ENCODE data around the gene MUSK. TPM values are rescaled to one million over a fixed set of nuclear protein-coding genes. Genes with fewer than 3 reads are reported as not detected.
"Not testable (repeated sequence)": the region's sequence is repeated elsewhere in the genome, so short reads cannot be mapped to it uniquely, and the experiment has no call there.

The MUSK gene
- total RNA-seq, 1 donor from 2014 or later = 1.2 TPM

GRCh38 chr9:110687497-110687896, 18.9 kb downstream of the MUSK start:
- intact Hi-C loops (cut with DNase I) = no loop called here
- DNase-seq (ENCODE audit: low spot score) = no peak

- intact Hi-C loops (cut with DNase I) = no loop called here
- DNase-seq (ENCODE audit: low spot score) = no peak
Observed at GRCh38 chr9:110688329-110688728, 19.7 kb downstream of the MUSK start.

GRCh38 chr9:110691002-110691549, 22.5 kb downstream of the MUSK start:
- intact Hi-C loops (cut with DNase I) = no loop called here
- no peak for DNase-seq (ENCODE audit: low spot score)

GRCh38 chr9:110695846-110696245, 27.3 kb downstream of the MUSK start:
- DNase-seq (ENCODE audit: low spot score); intact Hi-C loops (cut with DNase I): not testable (repeated sequence)

- intact Hi-C loops (cut with DNase I) = no loop called here
- no peak for DNase-seq (ENCODE audit: low spot score)
Observed at GRCh38 chr9:110700953-110701352, 32.4 kb downstream of the MUSK start.

GRCh38 chr9:110703669-110704068, 35.1 kb downstream of the MUSK start:
- intact Hi-C loops (cut with DNase I) = no loop called here
- no peak for DNase-seq (ENCODE audit: low spot score)

- intact Hi-C loops (cut with DNase I) = no loop called here
- no peak for DNase-seq (ENCODE audit: low spot score)
Observed at GRCh38 chr9:110707419-110707818, 38.8 kb downstream of the MUSK start.

- intact Hi-C loops (cut with DNase I) = no loop called here
- no peak for DNase-seq (ENCODE audit: low spot score)
Observed at GRCh38 chr9:110710420-110710819, 41.8 kb downstream of the MUSK start.

- intact Hi-C loops (cut with DNase I) = no loop called here
- no peak for DNase-seq (ENCODE audit: low spot score)
Observed at GRCh38 chr9:110712955-110713354, 44.4 kb downstream of the MUSK start.

GRCh38 chr9:110714314-110714713, 45.7 kb downstream of the MUSK start:
- intact Hi-C loops (cut with DNase I) = no loop called here
- DNase-seq (ENCODE audit: low spot score) = no peak

- no peak for DNase-seq (ENCODE audit: low spot score)
- intact Hi-C loops (cut with DNase I) = no loop called here
Observed at GRCh38 chr9:110728058-110728457, 59.5 kb downstream of the MUSK start.

GRCh38 chr9:110729641-110730040, 61.0 kb downstream of the MUSK start:
- DNase-seq (ENCODE audit: low spot score) = no peak
- intact Hi-C loops (cut with DNase I) = no loop called here

- intact Hi-C loops (cut with DNase I) = no loop called here
- no peak for DNase-seq (ENCODE audit: low spot score)
Observed at GRCh38 chr9:110731437-110732028, 62.9 kb downstream of the MUSK start.

GRCh38 chr9:110738982-110739381, 70.4 kb downstream of the MUSK start:
- no peak for DNase-seq (ENCODE audit: low spot score)
- intact Hi-C loops (cut with DNase I) = no loop called here

GRCh38 chr9:110742741-110743371, 74.3 kb downstream of the MUSK start:
- intact Hi-C loops (cut with DNase I) = no loop called here
- DNase-seq (ENCODE audit: low spot score) = no peak

- DNase-seq (ENCODE audit: low spot score) = no peak
- intact Hi-C loops (cut with DNase I) = no loop called here
Observed at GRCh38 chr9:110744715-110745384, 76.3 kb downstream of the MUSK start.

GRCh38 chr9:110745676-110746075, 77.1 kb downstream of the MUSK start:
- DNase-seq (ENCODE audit: low spot score) = no peak
- intact Hi-C loops (cut with DNase I) = no loop called here

GRCh38 chr9:110746211-110746930, 77.8 kb downstream of the MUSK start:
- intact Hi-C loops (cut with DNase I) = no loop called here
- DNase-seq (ENCODE audit: low spot score) = no peak

- intact Hi-C loops (cut with DNase I) = no loop called here
- DNase-seq (ENCODE audit: low spot score) = no peak
Observed at GRCh38 chr9:110748251-110748893, 79.8 kb downstream of the MUSK start.

- intact Hi-C loops (cut with DNase I) = no loop called here
- no peak for DNase-seq (ENCODE audit: low spot score)
Observed at GRCh38 chr9:110750272-110750671, 81.7 kb downstream of the MUSK start.

All from cardiac septum (tissue), 1 donor.